Activated CD4-positive, alpha-beta memory T cell treated with anti-CD3 and anti-CD28 coated beads, Interleukin-2, amount 10 ng/mL, durations not matched to agents 7 days and 5 days (primary cell): ENCODE results near the gene HIGD2A. TPM values are rescaled to one million over a fixed set of nuclear protein-coding genes. Genes with fewer than 3 reads are reported as not detected.
A peak's percentile ranks its signal among the peaks of the same experiment; 100 is the strongest.

Experiments
- CTCF ChIA-PET: fragments of 350-600 bp; sonication (Branson Sonifier 250); formaldehyde crosslinking; loops from one replicate; lab custom pipeline; 2021; ENCODE audit warnings: antibody characterized with exemption, inconsistent platforms; lab: Charles Lee
- POLR2A ChIA-PET: fragments of 350-600 bp; sonication (Branson Sonifier 250); formaldehyde crosslinking; loops from one replicate; lab custom pipeline; 2021; ENCODE audit warnings: antibody characterized with exemption; lab: Charles Lee
- DNase-seq: peaks from one replicate; pipeline ENCODE4 v3.0.0-alpha.2; 2020
- H3K27ac Mint-ChIP-seq: one replicate; pipeline ENCODE4 v1.8.0; 2021; ENCODE audit warnings: mild to moderate bottlenecking, mixed read lengths
- H3K27me3 Mint-ChIP-seq: one replicate; pipeline ENCODE4 v1.8.0; 2021; ENCODE audit warnings: mixed read lengths
- H3K36me3 Mint-ChIP-seq: one replicate; pipeline ENCODE4 v1.8.0; 2021; ENCODE audit warnings: low read depth, mixed read lengths
- H3K4me1 Mint-ChIP-seq: one replicate; pipeline ENCODE4 v1.8.0; 2021; ENCODE audit warnings: mixed read lengths
- H3K4me3 Mint-ChIP-seq: one replicate; pipeline ENCODE4 v1.8.0; 2021; ENCODE audit warnings: mild to moderate bottlenecking, mixed read lengths
- H3K9me3 Mint-ChIP-seq: one replicate; pipeline ENCODE4 v1.8.0; 2021; ENCODE audit warnings: mixed read lengths
- total RNA-seq, 2 experiments: library from RNA; stranded (reverse); gene quantifications; one replicate each; pipeline ENCODE4 v1.2.3, GENCODE V29; 2021

The HIGD2A gene
- total RNA-seq, 2 experiments from 2014 or later, result 142 to 147 TPM

- POLR2A ChIA-PET, result interaction anchor here (1.1 to 6.9 kb wide), 7 partner anchors 11 to 153 kb away, joined by 5 to 62 read pairs (median 15); partner anchors contain the start of genes FAF2, KIAA1191 and RNF44
- CTCF ChIA-PET, result interaction anchor here (0.6 to 1.8 kb wide), 4 partner anchors 28 to 271 kb away, joined by 3 to 8 read pairs (median 4); partner anchors contain the start of gene KIAA1191
- Mint-ChIP-seq H3K27ac (peak overlapping the region; percentile 99), H3K4me3 (peak overlapping the region; percentile 95), H3K36me3 (peaks cover 56% of the 10 kb centered on the region), H3K27me3 (no peaks in the 10 kb centered on the region), H3K4me1 (peaks cover 31% of the 10 kb centered on the region), H3K9me3 (no peaks in the 10 kb centered on the region)
- no peak for DNase-seq
Measured at GRCh38 chr5:176389135-176390123, 878 bp downstream of the HIGD2A start.

- Mint-ChIP-seq H3K4me3 (no peak overlapping the region), H3K27ac (no peak overlapping the region), H3K9me3 (no peaks in the 10 kb centered on the region), H3K4me1 (peaks cover 22% of the 10 kb centered on the region), H3K27me3 (no peaks in the 10 kb centered on the region), H3K36me3 (peaks cover 39% of the 10 kb centered on the region)
- no peak for DNase-seq
- ChIA-PET CTCF (interaction anchor here (1.1 kb wide), 1 partner anchor 56 kb away, joined by 4 read pairs; the partner anchor contains the start of gene FAF2), POLR2A (interaction anchor here (0.6 kb wide), 1 partner anchor 56 kb away, joined by 3 read pairs; no protein-coding TSS in a partner anchor)
Measured at GRCh38 chr5:176391479-176391878, 2.9 kb downstream of the HIGD2A start.

GRCh38 chr5:176391999-176392398 is 3.4 kb downstream of the HIGD2A start:
- no peaks in the 10 kb centered on the region for H3K27me3 Mint-ChIP-seq
- peaks cover 17% of the 10 kb centered on the region for H3K4me1 Mint-ChIP-seq
- DNase-seq, result no peak
- no peaks in the 10 kb centered on the region for H3K9me3 Mint-ChIP-seq
- CTCF ChIA-PET, result interaction anchor here (0.7 kb wide), 1 partner anchor 145 kb away, joined by 3 read pairs; the partner anchor contains the start of gene RNF44
- H3K4me3 Mint-ChIP-seq, result no peak overlapping the region
- no peak overlapping the region for H3K27ac Mint-ChIP-seq
- POLR2A ChIA-PET, result interaction anchor here (0.6 kb wide), 1 partner anchor 56 kb away, joined by 3 read pairs; no protein-coding TSS in a partner anchor
- H3K36me3 Mint-ChIP-seq, result peaks cover 34% of the 10 kb centered on the region

- peaks cover 33% of the 10 kb centered on the region for H3K36me3 Mint-ChIP-seq
- CTCF ChIA-PET, result interaction anchor here (0.7 kb wide), 1 partner anchor 145 kb away, joined by 3 read pairs; the partner anchor contains the start of gene RNF44
- no peaks in the 10 kb centered on the region for H3K9me3 Mint-ChIP-seq
- no peak overlapping the region for H3K4me3 Mint-ChIP-seq
- POLR2A ChIA-PET, result no interaction called here
- H3K4me1 Mint-ChIP-seq, result peaks cover 11% of the 10 kb centered on the region
- no peak overlapping the region for H3K27ac Mint-ChIP-seq
- DNase-seq, result no peak
- no peaks in the 10 kb centered on the region for H3K27me3 Mint-ChIP-seq
Measured at GRCh38 chr5:176392526-176392925, 4.0 kb downstream of the HIGD2A start.

GRCh38 chr5:176394096-176394495 is 5.5 kb downstream of the HIGD2A start:
- Mint-ChIP-seq H3K36me3 (peaks cover 29% of the 10 kb centered on the region), H3K27me3 (no peaks in the 10 kb centered on the region), H3K9me3 (no peaks in the 10 kb centered on the region), H3K4me3 (no peak overlapping the region), H3K4me1 (peaks cover 7% of the 10 kb centered on the region), H3K27ac (no peak overlapping the region)
- ChIA-PET POLR2A (interaction anchor here (1.2 kb wide), 1 partner anchor 17 kb away, joined by 3 read pairs; no protein-coding TSS in a partner anchor), CTCF (no interaction called here)
- no peak for DNase-seq

- Mint-ChIP-seq H3K27ac (no peak overlapping the region), H3K27me3 (no peaks in the 10 kb centered on the region), H3K4me1 (peaks cover 4% of the 10 kb centered on the region), H3K36me3 (peaks cover 24% of the 10 kb centered on the region), H3K9me3 (no peaks in the 10 kb centered on the region), H3K4me3 (no peak overlapping the region)
- ChIA-PET CTCF (no interaction called here), POLR2A (interaction anchor here (0.6 kb wide), 1 partner anchor 13 kb away, joined by 3 read pairs; no protein-coding TSS in a partner anchor)
- no peak for DNase-seq
Measured at GRCh38 chr5:176394881-176395675, 6.5 kb downstream of the HIGD2A start.

- no peaks in the 10 kb centered on the region for H3K27me3 Mint-ChIP-seq
- no peaks in the 10 kb centered on the region for H3K9me3 Mint-ChIP-seq
- ChIA-PET CTCF (no interaction called here), POLR2A (interaction anchor here (1.0 kb wide), 1 partner anchor 20 kb away, joined by 3 read pairs; no protein-coding TSS in a partner anchor)
- no peak overlapping the region for H3K27ac Mint-ChIP-seq
- H3K36me3 Mint-ChIP-seq, result peaks cover 13% of the 10 kb centered on the region
- DNase-seq, result no peak
- no peaks in the 10 kb centered on the region for H3K4me1 Mint-ChIP-seq
- H3K4me3 Mint-ChIP-seq, result no peak overlapping the region
Measured at GRCh38 chr5:176396330-176396729, 7.8 kb downstream of the HIGD2A start.

GRCh38 chr5:176397736-176398420 is 9.3 kb downstream of the HIGD2A start:
- POLR2A ChIA-PET, result no interaction called here
- H3K27ac Mint-ChIP-seq, result no peak overlapping the region
- CTCF ChIA-PET, result no interaction called here
- DNase-seq, result no peak
- H3K27me3 Mint-ChIP-seq, result no peaks in the 10 kb centered on the region
- no peaks in the 10 kb centered on the region for H3K9me3 Mint-ChIP-seq
- H3K4me1 Mint-ChIP-seq, result no peaks in the 10 kb centered on the region
- peaks cover 8% of the 10 kb centered on the region for H3K36me3 Mint-ChIP-seq
- H3K4me3 Mint-ChIP-seq, result no peak overlapping the region

- Mint-ChIP-seq H3K27ac (no peak overlapping the region), H3K4me1 (no peaks in the 10 kb centered on the region), H3K36me3 (peaks cover 5% of the 10 kb centered on the region), H3K4me3 (no peak overlapping the region), H3K27me3 (no peaks in the 10 kb centered on the region), H3K9me3 (no peaks in the 10 kb centered on the region)
- ChIA-PET CTCF (no interaction called here), POLR2A (interaction anchor here (1.5 kb wide), 1 partner anchor 11 kb away, joined by 5 read pairs; no protein-coding TSS in a partner anchor)
- no peak for DNase-seq
Measured at GRCh38 chr5:176400382-176401156, 12.0 kb downstream of the HIGD2A start.

GRCh38 chr5:176401281-176402205 is 13.0 kb downstream of the HIGD2A start:
- DNase-seq, result no peak
- H3K4me1 Mint-ChIP-seq, result no peaks in the 10 kb centered on the region
- POLR2A ChIA-PET, result interaction anchor here (1.5 kb wide), 1 partner anchor 12 kb away, joined by 5 read pairs; no protein-coding TSS in a partner anchor

More at GRCh38 chr5:176401281-176402205, 13.0 kb downstream of the HIGD2A start:
- CTCF ChIA-PET, result no interaction called here
- H3K9me3 Mint-ChIP-seq, result no peaks in the 10 kb centered on the region
- no peak overlapping the region for H3K4me3 Mint-ChIP-seq
- H3K27me3 Mint-ChIP-seq, result no peaks in the 10 kb centered on the region
- no peak overlapping the region for H3K27ac Mint-ChIP-seq
- peaks cover 9% of the 10 kb centered on the region for H3K36me3 Mint-ChIP-seq
